Colonic mucosa (tissue), 4 donors: ENCODE results near the gene KCNN3. TPM values are rescaled to one million over a fixed set of nuclear protein-coding genes. Genes with fewer than 3 reads are reported as not detected.

ENCODE experiments used
- DNase-seq: peaks from one replicate; pipeline ENCODE4 v3.0.0-alpha.2; 2020
- H3K27ac ChIP-seq: fragments of 200-600 bp; one replicate; pipeline ENCODE4 v1.8.0; 2021
- H3K27me3 ChIP-seq: fragments of 200-600 bp; one replicate; pipeline ENCODE4 v1.8.0; 2021
- H3K36me3 ChIP-seq: fragments of 200-600 bp; one replicate; pipeline ENCODE4 v1.8.0; 2021
- H3K4me1 ChIP-seq: fragments of 200-600 bp; one replicate; pipeline ENCODE4 v1.8.0; 2021; ENCODE audit warnings: mild to moderate bottlenecking
- H3K4me3 ChIP-seq: fragments of 200-600 bp; one replicate; pipeline ENCODE4 v1.8.0; 2021
- H3K9ac ChIP-seq, 2 donors: one replicate each; pipeline ENCODE4 v1.7.0; 2013; ENCODE audit warnings: control low read depth in 2 of 2, low read depth in 2 of 2, low read length in 2 of 2
- H3K9me3 ChIP-seq: fragments of 200-600 bp; one replicate; pipeline ENCODE4 v1.8.0; 2021
- CTCF ChIP-seq: fragments of 200-600 bp; IDR thresholded peaks from one replicate; pipeline ENCODE4 v1.8.0; 2022; ENCODE audit warnings: antibody characterized with exemption, mild to moderate bottlenecking
- intact Hi-C: fragments of 100-400 bp; cut with DNase I; formaldehyde crosslinking; loops from one replicate; pipeline ENCODE4 v1.14.1; 2022
- total RNA-seq, 2 donors: library from RNA; stranded (reverse); fragmentation: NEBNext Ultra II Directional in 1 of 2; extraction: Animal tissue kit (Norgen Biotek cat#: 25700) in 1 of 2; gene quantifications; one replicate each; pipeline ENCODE4 v1.2.1, GENCODE V29; 2021
- donor health status: healthy.
- donor health status: DM: no; HTN: no; CAD: no.
- donor health status: DM: no; HTN: no; CAD: no.

KCNN3 gene
- total RNA-seq, 2 donors from 2014 or later, result 0.99 to 2.5 TPM

- intact Hi-C loops, result no loop called here
- DNase-seq, result no peak
- no peak for TF ChIP-seq CTCF
- no peaks in the 10 kb centered on the region for H3K27me3 ChIP-seq
- no peaks in the 10 kb centered on the region for H3K4me1 ChIP-seq
- no peaks in the 10 kb centered on the region for H3K9me3 ChIP-seq
- H3K27ac ChIP-seq, result no peak overlapping the region
- H3K4me3 ChIP-seq, result no peak overlapping the region
- H3K9ac ChIP-seq, result no peak overlapping the region
- H3K36me3 ChIP-seq, result no peaks in the 10 kb centered on the region
Observed at GRCh38 chr1:154818911-154819310, 51.2 kb downstream of the KCNN3 start.

DNA sequence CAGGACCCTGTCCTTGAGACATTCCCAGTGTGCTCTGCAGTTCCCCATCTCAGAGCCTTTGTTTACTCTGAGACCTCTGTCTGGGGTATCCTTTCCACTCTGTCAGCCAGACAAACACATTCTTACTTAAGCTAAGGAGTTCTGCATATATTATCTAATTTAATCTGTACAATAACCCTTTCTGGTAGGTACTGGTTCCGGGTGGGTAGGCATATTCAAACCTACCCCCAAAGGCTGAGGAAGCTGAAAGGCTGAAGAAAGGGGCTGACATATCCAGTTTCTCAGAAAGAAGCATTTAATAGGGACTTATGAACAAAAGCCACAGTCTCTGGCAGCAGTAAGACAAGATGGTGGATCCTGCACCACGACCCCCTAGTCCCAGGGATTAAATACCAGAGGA is 53.1 kb downstream of the KCNN3 start:
- H3K4me3 ChIP-seq, result no peak overlapping the region
- H3K9ac ChIP-seq, result no peak overlapping the region
- H3K27ac ChIP-seq, result no peak overlapping the region
- H3K36me3 ChIP-seq, result no peaks in the 10 kb centered on the region
- intact Hi-C loops, result no loop called here
- no peaks in the 10 kb centered on the region for H3K4me1 ChIP-seq
- DNase-seq, result no peak
- H3K9me3 ChIP-seq, result no peaks in the 10 kb centered on the region
- TF ChIP-seq CTCF, result no peak
- no peaks in the 10 kb centered on the region for H3K27me3 ChIP-seq

- intact Hi-C loops, result no loop called here
- DNase-seq, result no peak
- Histone ChIP-seq H3K36me3 (no peaks in the 10 kb centered on the region), H3K27me3 (no peaks in the 10 kb centered on the region), H3K4me1 (no peaks in the 10 kb centered on the region), H3K9ac (no peak overlapping the region), H3K27ac (no peak overlapping the region), H3K9me3 (no peaks in the 10 kb centered on the region), H3K4me3 (no peak overlapping the region)
- no peak for TF ChIP-seq CTCF
Observed at GRCh38 chr1:154816369-154816768, 53.7 kb downstream of the KCNN3 start.

DNA sequence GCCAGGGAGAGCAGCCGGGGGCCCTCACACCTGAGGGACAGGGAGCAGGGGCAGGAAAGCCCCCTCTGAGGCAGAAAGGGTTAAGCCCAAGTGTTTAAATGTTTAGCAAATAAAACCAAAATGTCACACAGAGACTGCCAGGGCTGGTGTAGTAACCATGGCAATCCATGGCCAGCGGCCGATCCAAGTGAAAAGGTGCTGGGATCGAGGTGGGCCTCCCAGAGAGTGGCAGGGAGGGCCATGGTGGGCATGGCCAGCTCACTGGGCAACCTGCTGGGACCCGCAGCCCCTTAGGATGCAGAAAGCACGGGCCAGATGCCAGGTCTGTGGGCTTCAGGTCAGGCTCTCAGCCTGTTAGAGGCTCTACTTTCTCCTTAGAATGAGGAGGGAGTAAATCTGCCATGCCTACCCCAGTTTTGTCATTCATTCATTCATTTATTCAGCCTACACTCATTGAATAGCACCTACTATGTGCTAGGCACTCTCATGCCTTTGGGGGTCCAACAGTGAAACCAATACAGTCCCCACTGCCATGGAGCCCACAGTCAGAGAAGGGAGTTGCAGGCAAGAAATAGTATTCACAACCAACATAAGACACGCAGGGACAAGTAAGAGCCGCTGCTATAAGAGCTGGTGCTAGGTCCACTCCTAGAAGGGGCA is 56.1 kb downstream of the KCNN3 start:
- intact Hi-C loops, result no loop called here
- Histone ChIP-seq H3K9ac (no peak overlapping the region), H3K27me3 (no peaks in the 10 kb centered on the region), H3K9me3 (no peaks in the 10 kb centered on the region), H3K36me3 (no peaks in the 10 kb centered on the region), H3K4me3 (no peak overlapping the region), H3K27ac (no peak overlapping the region), H3K4me1 (no peaks in the 10 kb centered on the region)
- no peak for DNase-seq
- no peak for TF ChIP-seq CTCF

DNA sequence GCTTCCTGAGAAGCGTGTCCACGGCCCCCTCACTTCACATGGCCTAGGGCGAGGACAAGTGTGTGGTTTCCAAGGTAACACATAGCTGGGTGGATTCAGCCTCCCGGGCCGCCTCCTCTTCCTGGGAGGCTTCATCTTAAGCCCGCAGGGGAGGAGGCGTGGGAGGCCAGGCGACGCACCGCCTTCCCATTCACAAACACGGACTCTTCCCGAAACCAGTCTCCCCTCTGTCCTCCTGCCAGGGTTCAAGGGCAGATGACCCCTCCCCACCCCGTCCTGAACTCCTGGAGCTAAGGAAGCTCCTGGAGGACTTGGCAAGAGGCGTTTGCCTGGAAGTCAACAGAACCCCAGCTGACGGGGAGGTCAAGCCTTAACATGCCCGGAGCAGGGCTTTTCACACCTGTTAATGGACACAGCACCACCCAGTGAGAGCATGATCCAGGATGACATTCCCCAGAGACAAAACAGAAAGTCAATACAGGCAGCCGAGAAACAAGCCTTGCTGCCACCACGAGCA is 56.7 kb downstream of the KCNN3 start:
- Histone ChIP-seq H3K36me3 (no peaks in the 10 kb centered on the region), H3K4me3 (no peak overlapping the region), H3K4me1 (no peaks in the 10 kb centered on the region), H3K9me3 (no peaks in the 10 kb centered on the region), H3K27ac (no peak overlapping the region), H3K27me3 (no peaks in the 10 kb centered on the region), H3K9ac (no peak overlapping the region)
- intact Hi-C loops, result no loop called here
- no peak for DNase-seq
- no peak for TF ChIP-seq CTCF
